SK-N-SH treated with all-trans-retinoic acid at 6 μM for 48 hours (cell line): ENCODE data around the gene FGF21.

Experiments
- CSDC2 ChIP-seq: fragments of 250-450 bp; sonication (Bioruptor Pico); IDR thresholded peaks from 2 replicates; pipeline ENCODE4 v1.5.0; 2020; ENCODE audit warnings: mild to moderate bottlenecking, moderate library complexity
- PPARA ChIP-seq: fragments of 250-450 bp; sonication (Bioruptor Pico); IDR thresholded peaks from 2 replicates; pipeline ENCODE4 v1.5.0; 2020; ENCODE audit warnings: mild to moderate bottlenecking, borderline replicate concordance
- RARB ChIP-seq: fragments of 250-450 bp; sonication (Bioruptor Pico); IDR thresholded peaks from 2 replicates; pipeline ENCODE4 v1.8.0; 2021; ENCODE audit warnings: mild to moderate bottlenecking, moderate library complexity
- SNAI2 ChIP-seq: fragments of 250-450 bp; sonication (Bioruptor Pico); IDR thresholded peaks from 2 replicates; pipeline ENCODE4 v1.5.0; 2020; ENCODE audit warnings: mild to moderate bottlenecking, moderate library complexity
- TCF4 ChIP-seq: fragments of 250-450 bp; sonication (Bioruptor Pico); IDR thresholded peaks from 2 replicates; pipeline ENCODE4 v1.8.0; 2021; ENCODE audit warnings: mild to moderate bottlenecking, moderate library complexity, borderline replicate concordance
- TOX ChIP-seq: fragments of 250-450 bp; sonication (Bioruptor Pico); IDR thresholded peaks from 2 replicates; pipeline ENCODE4 v1.8.0; 2021; ENCODE audit warnings: mild to moderate bottlenecking, moderate library complexity, borderline replicate concordance
- ZFP30 ChIP-seq: fragments of 450-650 bp; formaldehyde crosslinking; IDR thresholded peaks from 2 replicates; pipeline ENCODE4 v1.5.0; 2022; ENCODE audit warnings: mild to moderate bottlenecking, moderate library complexity
- ZNF565 ChIP-seq: fragments of 450-650 bp; formaldehyde crosslinking; conservative IDR thresholded peaks from 2 replicates; pipeline ENCODE4 v1.5.0; 2020; ENCODE audit warnings: low read depth, mild to moderate bottlenecking, moderate library complexity
- ZNF8 ChIP-seq: fragments of 450-650 bp; formaldehyde crosslinking; IDR thresholded peaks from 2 replicates; pipeline ENCODE4 v1.5.0; 2020; ENCODE audit warnings: mild to moderate bottlenecking, moderate library complexity
- TF ChIP-seq, protein P1 (sequence below): fragments of 250-450 bp; sonication (Bioruptor Pico); IDR thresholded peaks from 2 replicates; pipeline ENCODE4 v1.8.0; 2020; ENCODE audit warnings: mild to moderate bottlenecking, moderate library complexity, borderline replicate concordance
- TF ChIP-seq, protein P2 (sequence below): fragments of 250-450 bp; sonication (Bioruptor Pico); IDR thresholded peaks from 2 replicates; pipeline ENCODE4 v1.5.1; 2021; ENCODE audit warnings: mild to moderate bottlenecking, moderate library complexity
- TF ChIP-seq, protein P3 (sequence below): fragments of 250-450 bp; sonication (Bioruptor Pico); IDR thresholded peaks from 2 replicates; pipeline ENCODE4 v1.5.0; 2020; ENCODE audit warnings: mild to moderate bottlenecking, moderate library complexity
- TF ChIP-seq, protein P4 (sequence below): fragments of 250-450 bp; sonication (Bioruptor Pico); IDR thresholded peaks from 2 replicates; pipeline ENCODE4 v1.8.0; 2021; ENCODE audit warnings: low read depth, mild to moderate bottlenecking, moderate library complexity, borderline replicate concordance
- TF ChIP-seq, protein P5 (sequence below): fragments of 250-450 bp; sonication (Bioruptor Pico); IDR thresholded peaks from 2 replicates; pipeline ENCODE4 v1.5.1; 2020; ENCODE audit warnings: low read depth, mild to moderate bottlenecking, moderate library complexity

DNA sequence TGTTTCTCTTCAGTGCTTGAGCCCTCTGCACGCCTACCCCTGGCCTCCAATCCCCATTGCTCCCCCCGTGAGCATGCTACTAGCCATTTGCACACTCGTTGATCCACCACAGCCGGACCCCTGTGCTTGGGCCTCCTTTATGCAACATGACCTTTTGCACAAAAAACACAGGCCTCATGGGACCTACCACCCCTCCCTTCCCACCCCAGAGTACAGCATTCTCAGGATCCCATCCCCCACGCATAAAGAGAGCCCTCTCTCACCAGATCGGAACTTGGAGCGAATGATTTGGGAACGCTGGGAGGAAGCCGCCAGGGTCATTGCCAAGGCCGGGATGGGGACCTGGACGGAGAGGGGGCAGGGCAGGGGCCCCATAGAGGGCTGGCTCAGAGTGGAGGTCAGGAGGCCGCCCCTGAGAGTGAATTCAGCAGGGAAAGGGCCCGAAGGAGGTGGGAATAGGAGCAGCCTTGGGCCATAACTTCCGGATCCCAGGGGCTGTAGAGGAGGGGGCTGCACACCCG is 36.6 kb upstream of the FGF21 start:
- TF ChIP-seq, protein P1, sequence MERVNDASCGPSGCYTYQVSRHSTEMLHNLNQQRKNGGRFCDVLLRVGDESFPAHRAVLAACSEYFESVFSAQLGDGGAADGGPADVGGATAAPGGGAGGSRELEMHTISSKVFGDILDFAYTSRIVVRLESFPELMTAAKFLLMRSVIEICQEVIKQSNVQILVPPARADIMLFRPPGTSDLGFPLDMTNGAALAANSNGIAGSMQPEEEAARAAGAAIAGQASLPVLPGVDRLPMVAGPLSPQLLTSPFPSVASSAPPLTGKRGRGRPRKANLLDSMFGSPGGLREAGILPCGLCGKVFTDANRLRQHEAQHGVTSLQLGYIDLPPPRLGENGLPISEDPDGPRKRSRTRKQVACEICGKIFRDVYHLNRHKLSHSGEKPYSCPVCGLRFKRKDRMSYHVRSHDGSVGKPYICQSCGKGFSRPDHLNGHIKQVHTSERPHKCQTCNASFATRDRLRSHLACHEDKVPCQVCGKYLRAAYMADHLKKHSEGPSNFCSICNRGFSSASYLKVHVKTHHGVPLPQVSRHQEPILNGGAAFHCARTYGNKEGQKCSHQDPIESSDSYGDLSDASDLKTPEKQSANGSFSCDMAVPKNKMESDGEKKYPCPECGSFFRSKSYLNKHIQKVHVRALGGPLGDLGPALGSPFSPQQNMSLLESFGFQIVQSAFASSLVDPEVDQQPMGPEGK (CRISPR knock-in tag) = no peak
- TF ChIP-seq RARB (CRISPR knock-in tag) (no peak), TCF4 (CRISPR knock-in tag) (no peak), ZNF8 (no peak), CSDC2 (CRISPR knock-in tag) (no peak), SNAI2 (no peak), TOX (CRISPR knock-in tag) (no peak), ZNF565 (CRISPR knock-in tag) (no peak), ZFP30 (no peak), PPARA (CRISPR knock-in tag) (no peak)
- TF ChIP-seq, protein P2, sequence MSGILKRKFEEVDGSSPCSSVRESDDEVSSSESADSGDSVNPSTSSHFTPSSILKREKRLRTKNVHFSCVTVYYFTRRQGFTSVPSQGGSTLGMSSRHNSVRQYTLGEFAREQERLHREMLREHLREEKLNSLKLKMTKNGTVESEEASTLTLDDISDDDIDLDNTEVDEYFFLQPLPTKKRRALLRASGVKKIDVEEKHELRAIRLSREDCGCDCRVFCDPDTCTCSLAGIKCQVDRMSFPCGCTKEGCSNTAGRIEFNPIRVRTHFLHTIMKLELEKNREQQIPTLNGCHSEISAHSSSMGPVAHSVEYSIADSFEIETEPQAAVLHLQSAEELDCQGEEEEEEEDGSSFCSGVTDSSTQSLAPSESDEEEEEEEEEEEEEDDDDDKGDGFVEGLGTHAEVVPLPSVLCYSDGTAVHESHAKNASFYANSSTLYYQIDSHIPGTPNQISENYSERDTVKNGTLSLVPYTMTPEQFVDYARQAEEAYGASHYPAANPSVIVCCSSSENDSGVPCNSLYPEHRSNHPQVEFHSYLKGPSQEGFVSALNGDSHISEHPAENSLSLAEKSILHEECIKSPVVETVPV (CRISPR knock-in tag) = no peak
- TF ChIP-seq, protein P3, sequence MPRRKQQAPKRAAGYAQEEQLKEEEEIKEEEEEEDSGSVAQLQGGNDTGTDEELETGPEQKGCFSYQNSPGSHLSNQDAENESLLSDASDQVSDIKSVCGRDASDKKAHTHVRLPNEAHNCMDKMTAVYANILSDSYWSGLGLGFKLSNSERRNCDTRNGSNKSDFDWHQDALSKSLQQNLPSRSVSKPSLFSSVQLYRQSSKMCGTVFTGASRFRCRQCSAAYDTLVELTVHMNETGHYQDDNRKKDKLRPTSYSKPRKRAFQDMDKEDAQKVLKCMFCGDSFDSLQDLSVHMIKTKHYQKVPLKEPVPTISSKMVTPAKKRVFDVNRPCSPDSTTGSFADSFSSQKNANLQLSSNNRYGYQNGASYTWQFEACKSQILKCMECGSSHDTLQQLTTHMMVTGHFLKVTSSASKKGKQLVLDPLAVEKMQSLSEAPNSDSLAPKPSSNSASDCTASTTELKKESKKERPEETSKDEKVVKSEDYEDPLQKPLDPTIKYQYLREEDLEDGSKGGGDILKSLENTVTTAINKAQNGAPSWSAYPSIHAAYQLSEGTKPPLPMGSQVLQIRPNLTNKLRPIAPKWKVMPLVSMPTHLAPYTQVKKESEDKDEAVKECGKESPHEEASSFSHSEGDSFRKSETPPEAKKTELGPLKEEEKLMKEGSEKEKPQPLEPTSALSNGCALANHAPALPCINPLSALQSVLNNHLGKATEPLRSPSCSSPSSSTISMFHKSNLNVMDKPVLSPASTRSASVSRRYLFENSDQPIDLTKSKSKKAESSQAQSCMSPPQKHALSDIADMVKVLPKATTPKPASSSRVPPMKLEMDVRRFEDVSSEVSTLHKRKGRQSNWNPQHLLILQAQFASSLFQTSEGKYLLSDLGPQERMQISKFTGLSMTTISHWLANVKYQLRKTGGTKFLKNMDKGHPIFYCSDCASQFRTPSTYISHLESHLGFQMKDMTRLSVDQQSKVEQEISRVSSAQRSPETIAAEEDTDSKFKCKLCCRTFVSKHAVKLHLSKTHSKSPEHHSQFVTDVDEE (CRISPR knock-in tag) = no peak
- TF ChIP-seq, protein P4, sequence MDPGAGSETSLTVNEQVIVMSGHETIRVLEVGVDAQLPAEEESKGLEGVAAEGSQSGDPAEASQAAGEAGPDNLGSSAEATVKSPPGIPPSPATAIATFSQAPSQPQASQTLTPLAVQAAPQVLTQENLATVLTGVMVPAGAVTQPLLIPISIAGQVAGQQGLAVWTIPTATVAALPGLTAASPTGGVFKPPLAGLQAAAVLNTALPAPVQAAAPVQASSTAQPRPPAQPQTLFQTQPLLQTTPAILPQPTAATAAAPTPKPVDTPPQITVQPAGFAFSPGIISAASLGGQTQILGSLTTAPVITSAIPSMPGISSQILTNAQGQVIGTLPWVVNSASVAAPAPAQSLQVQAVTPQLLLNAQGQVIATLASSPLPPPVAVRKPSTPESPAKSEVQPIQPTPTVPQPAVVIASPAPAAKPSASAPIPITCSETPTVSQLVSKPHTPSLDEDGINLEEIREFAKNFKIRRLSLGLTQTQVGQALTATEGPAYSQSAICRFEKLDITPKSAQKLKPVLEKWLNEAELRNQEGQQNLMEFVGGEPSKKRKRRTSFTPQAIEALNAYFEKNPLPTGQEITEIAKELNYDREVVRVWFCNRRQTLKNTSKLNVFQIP (CRISPR knock-in tag) = no peak
- TF ChIP-seq, protein P5, sequence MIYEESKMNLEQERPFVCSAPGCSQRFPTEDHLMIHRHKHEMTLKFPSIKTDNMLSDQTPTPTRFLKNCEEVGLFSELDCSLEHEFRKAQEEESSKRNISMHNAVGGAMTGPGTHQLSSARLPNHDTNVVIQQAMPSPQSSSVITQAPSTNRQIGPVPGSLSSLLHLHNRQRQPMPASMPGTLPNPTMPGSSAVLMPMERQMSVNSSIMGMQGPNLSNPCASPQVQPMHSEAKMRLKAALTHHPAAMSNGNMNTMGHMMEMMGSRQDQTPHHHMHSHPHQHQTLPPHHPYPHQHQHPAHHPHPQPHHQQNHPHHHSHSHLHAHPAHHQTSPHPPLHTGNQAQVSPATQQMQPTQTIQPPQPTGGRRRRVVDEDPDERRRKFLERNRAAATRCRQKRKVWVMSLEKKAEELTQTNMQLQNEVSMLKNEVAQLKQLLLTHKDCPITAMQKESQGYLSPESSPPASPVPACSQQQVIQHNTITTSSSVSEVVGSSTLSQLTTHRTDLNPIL (CRISPR knock-in tag) = no peak
